Peyer's patch (tissue), 4 donors: ENCODE measurements around the gene FBRSL1. TPM values are rescaled to one million over a fixed set of nuclear protein-coding genes. Genes with fewer than 3 reads are reported as not detected.

Experiments used
- DNase-seq, 3 donors: peaks; one replicate each; pipeline ENCODE4 v3.0.0-alpha.2; 2017 to 2019
- H3K27ac ChIP-seq, 4 donors: fragments of 200-600 bp; sonication (generic); one replicate each; pipeline ENCODE4 v1.5.1; 2016 to 2019
- H3K27me3 ChIP-seq, 2 donors: fragments of 200-600 bp; sonication (generic); one replicate each; pipeline ENCODE4 v1.5.1; 2019
- H3K36me3 ChIP-seq, 3 donors: fragments of 200-600 bp; sonication (generic); one replicate each; pipeline ENCODE4 v1.5.1; 2016 to 2019
- H3K4me1 ChIP-seq, 4 donors: fragments of 200-600 bp; sonication (generic); one replicate each; pipeline ENCODE4 v1.5.1; 2016 to 2019
- H3K4me3 ChIP-seq, 4 donors: fragments of 200-600 bp; sonication (generic); 1 replicate in 3 of 4; 2 replicates in 1 of 4; pipeline ENCODE4 v1.5.1; 2016 to 2019; ENCODE audit warnings: mild to moderate bottlenecking in 1 of 4
- H3K9me3 ChIP-seq, 4 donors: fragments of 200-600 bp; sonication (generic); one replicate each; pipeline ENCODE4 v1.5.1; 2016 to 2019; ENCODE audit warnings: mild to moderate bottlenecking in 1 of 4
- POLR2A ChIP-seq, 2 donors: fragments of 450-650 bp; IDR thresholded peaks; one replicate each; pipeline ENCODE4 v1.5.1; 2017; ENCODE audit warnings: antibody characterized with exemption in 2 of 2, mild to moderate bottlenecking in 2 of 2, moderate library complexity in 2 of 2
- total RNA-seq, 4 donors: library from RNA; depleted of rRNA; stranded (reverse); fragments of >200 nt; gene quantifications; one replicate each; pipeline ENCODE4 v1.1.0, GENCODE V29; 2016
- TF ChIP-seq, protein P1 (sequence below), 6 experiments: fragments of 450-650 bp in 4 of 6; fragments of 200-600 bp in 2 of 6; sonication (generic) in 1 of 6; IDR thresholded peaks; one replicate each; pipeline ENCODE4 v1.5.1; 2017 to 2019; ENCODE audit warnings: antibody characterized with exemption in 6 of 6, mild to moderate bottlenecking in 3 of 6, moderate library complexity in 1 of 6

Gene FBRSL1
- total RNA-seq, 4 donors from 2014 or later: 48.3 to 484 (median 63.5) TPM

- TF ChIP-seq POLR2A (IDR thresholded peaks at IDR 0.05): no peak
- TF ChIP-seq, protein P1, sequence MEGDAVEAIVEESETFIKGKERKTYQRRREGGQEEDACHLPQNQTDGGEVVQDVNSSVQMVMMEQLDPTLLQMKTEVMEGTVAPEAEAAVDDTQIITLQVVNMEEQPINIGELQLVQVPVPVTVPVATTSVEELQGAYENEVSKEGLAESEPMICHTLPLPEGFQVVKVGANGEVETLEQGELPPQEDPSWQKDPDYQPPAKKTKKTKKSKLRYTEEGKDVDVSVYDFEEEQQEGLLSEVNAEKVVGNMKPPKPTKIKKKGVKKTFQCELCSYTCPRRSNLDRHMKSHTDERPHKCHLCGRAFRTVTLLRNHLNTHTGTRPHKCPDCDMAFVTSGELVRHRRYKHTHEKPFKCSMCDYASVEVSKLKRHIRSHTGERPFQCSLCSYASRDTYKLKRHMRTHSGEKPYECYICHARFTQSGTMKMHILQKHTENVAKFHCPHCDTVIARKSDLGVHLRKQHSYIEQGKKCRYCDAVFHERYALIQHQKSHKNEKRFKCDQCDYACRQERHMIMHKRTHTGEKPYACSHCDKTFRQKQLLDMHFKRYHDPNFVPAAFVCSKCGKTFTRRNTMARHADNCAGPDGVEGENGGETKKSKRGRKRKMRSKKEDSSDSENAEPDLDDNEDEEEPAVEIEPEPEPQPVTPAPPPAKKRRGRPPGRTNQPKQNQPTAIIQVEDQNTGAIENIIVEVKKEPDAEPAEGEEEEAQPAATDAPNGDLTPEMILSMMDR (IDR thresholded peaks at IDR 0.05): no peak
- Histone ChIP-seq H3K4me1 (peaks cover 0 to 67% (median 30%) of the 10 kb centered on the region in 4 donors), H3K27me3 (no peaks in the 10 kb centered on the region)
These were observed 10.9 kb downstream of the FBRSL1 start for GRCh38 chr12:132500856-132501180.

DNA sequence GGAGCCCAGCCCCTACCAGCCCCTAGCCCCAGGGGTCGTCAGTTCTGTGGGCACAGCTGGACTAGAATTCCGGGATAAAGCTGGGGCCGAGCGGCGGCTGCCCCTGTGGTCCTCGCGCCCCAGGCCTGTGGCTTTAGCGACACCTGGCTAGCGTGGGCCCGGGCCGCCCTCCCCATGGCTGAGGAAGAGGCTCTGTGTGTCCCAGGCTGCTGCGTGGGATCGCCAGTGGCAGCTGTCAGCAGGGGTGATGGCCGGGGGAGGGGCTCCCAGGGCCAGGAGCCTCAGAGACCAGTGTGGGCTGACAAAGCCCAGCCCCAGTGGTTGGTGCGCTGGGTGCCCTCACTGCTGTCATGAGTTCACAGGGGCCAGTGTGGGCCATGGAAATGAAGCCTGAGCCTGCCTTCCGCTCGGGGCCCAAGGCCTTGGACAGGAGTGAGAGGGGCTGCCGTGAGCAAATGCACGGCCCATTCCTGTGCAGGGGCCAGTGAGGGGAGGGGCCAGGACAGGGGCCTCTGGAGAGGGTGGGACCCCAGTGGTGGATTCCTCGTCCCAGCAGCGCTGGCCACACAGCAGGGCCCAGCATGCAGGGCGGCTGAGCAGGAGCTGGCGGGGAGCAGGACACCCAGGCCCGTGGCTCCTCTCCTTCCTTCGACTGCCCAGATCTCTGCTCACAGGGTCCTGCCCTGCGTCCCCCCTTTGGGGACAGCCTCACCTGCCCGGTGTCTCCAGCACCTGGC is 11.4 kb downstream of the FBRSL1 start:
- TF ChIP-seq, protein P1 (IDR thresholded peaks at IDR 0.05): no peak
- TF ChIP-seq POLR2A (IDR thresholded peaks at IDR 0.05): no peak
- Histone ChIP-seq H3K27me3 (no peaks in the 10 kb centered on the region), H3K9me3 (no peaks in the 10 kb centered on the region), H3K4me3 (no peak overlapping the region), H3K27ac (no peak overlapping the region), H3K36me3 (no peaks in the 10 kb centered on the region), H3K4me1 (peaks cover 0 to 71% (median 32%) of the 10 kb centered on the region in 4 donors)
- DNase-seq: no peak

More at GRCh38 chr12:132500856-132501180, 10.9 kb downstream of the FBRSL1 start:
- DNase-seq: no peak
- no peaks in the 10 kb centered on the region for H3K9me3 ChIP-seq
- no peaks in the 10 kb centered on the region for H3K36me3 ChIP-seq
- H3K4me3 ChIP-seq: no peak overlapping the region
- no peak overlapping the region for H3K27ac ChIP-seq

- DNase-seq: no peak
- H3K27ac ChIP-seq: no peak overlapping the region
- H3K4me3 ChIP-seq: no peak overlapping the region
- H3K27me3 ChIP-seq: no peaks in the 10 kb centered on the region
- H3K4me1 ChIP-seq: peaks cover 0 to 70% (median 37%) of the 10 kb centered on the region in 4 donors
- no peaks in the 10 kb centered on the region for H3K36me3 ChIP-seq
- TF ChIP-seq POLR2A (IDR thresholded peaks at IDR 0.05): no peak
- TF ChIP-seq, protein P1 (IDR thresholded peaks at IDR 0.05): no peak
- no peaks in the 10 kb centered on the region for H3K9me3 ChIP-seq
These were observed 12.4 kb downstream of the FBRSL1 start for GRCh38 chr12:132502149-132502881.

DNA sequence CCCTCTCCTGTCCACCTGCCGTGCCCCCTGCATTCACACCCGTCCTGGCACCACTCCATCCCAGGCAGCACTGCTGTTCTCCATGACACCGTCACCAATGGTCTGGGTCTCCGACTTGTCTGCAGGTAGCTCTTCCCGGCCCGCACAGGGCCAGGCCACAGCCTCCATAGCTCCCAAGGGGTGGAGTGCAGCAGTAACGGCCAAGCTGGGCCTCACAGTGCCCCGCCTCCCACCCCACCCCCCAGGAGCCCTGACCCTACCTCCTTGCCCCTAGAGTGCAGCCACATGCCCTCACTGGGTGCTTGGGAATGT is 12.9 kb downstream of the FBRSL1 start:
- DNase-seq: no peak
- H3K9me3 ChIP-seq: no peaks in the 10 kb centered on the region
- H3K27ac ChIP-seq: no peak overlapping the region
- H3K36me3 ChIP-seq: no peaks in the 10 kb centered on the region
- no peak overlapping the region for H3K4me3 ChIP-seq
- TF ChIP-seq, protein P1 (IDR thresholded peaks at IDR 0.05): no peak
- TF ChIP-seq POLR2A (IDR thresholded peaks at IDR 0.05): no peak
- H3K27me3 ChIP-seq: no peaks in the 10 kb centered on the region
- H3K4me1 ChIP-seq: peaks cover 0 to 70% (median 36%) of the 10 kb centered on the region in 4 donors

DNA sequence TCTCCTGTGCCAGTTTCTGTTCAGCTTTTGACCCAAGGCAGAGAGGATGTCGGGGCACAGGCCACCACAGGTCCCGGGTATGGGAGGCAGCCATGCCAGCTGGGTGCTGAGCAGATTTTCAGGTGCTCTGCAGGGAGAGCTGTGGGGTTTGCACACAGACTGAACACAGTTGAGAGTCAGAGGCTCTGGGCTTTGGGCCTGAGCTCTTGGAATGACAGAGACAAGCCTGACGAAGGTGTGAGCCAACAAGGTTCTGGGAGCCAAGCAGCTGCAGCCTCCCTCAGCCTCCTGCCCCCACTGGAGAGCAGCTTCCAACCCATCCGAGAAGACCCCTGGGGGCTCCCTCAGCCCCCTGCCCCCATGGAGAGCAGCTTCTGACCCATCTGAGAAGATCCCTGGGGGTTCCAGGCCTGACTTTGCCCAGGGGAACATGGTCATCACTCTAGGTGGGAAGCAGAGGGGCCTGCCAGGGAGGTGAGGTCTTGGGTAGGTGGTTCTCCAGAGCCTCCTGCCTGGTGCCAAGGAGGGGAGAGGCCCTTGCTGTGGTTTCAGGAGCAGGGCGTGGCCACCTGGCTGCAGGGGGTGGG is 13.8 kb downstream of the FBRSL1 start:
- no peak for TF ChIP-seq POLR2A (IDR thresholded peaks at IDR 0.05)
- TF ChIP-seq, protein P1 (IDR thresholded peaks at IDR 0.05): no peak
- H3K4me1 ChIP-seq: peaks cover 0 to 62% (median 32%) of the 10 kb centered on the region in 4 donors
- peaks cover 0 to 9% (median 0%) of the 10 kb centered on the region in 3 donors for H3K36me3 ChIP-seq
- H3K9me3 ChIP-seq: no peaks in the 10 kb centered on the region
- H3K27me3 ChIP-seq: no peaks in the 10 kb centered on the region
- DNase-seq: no peak
- H3K4me3 ChIP-seq: no peak overlapping the region
- H3K27ac ChIP-seq: no peak overlapping the region
